Large intestine (tissue), 3 donors: ENCODE measurements around the gene GPR141. TPM values are rescaled to one million over a fixed set of nuclear protein-coding genes. Genes with fewer than 3 reads are reported as not detected.

Experiments used
- DNase-seq, 2 donors: peaks; one replicate each; pipeline versions ENCODE4 v3.0.0 to v3.0.0-alpha.2; 2013
- H3K27ac ChIP-seq: one replicate; pipeline ENCODE4 v1.5.1; 2013; ENCODE audit warnings: low read length
- H3K27me3 ChIP-seq: 2 replicates; pipeline ENCODE4 v1.6.1; 2013; ENCODE audit warnings: low read length; ENCODE audit not compliant: control insufficient read depth, insufficient read depth
- H3K36me3 ChIP-seq: 2 replicates; pipeline ENCODE4 v1.6.1; 2013; ENCODE audit warnings: low read length; ENCODE audit not compliant: control insufficient read depth, insufficient read depth
- H3K4me1 ChIP-seq: one replicate; pipeline ENCODE4 v1.6.1; 2013; ENCODE audit warnings: low read length; ENCODE audit not compliant: control insufficient read depth, insufficient read depth
- H3K4me3 ChIP-seq: one replicate; pipeline ENCODE4 v1.5.1; 2013; ENCODE audit warnings: low read length
- H3K9me3 ChIP-seq: one replicate; pipeline ENCODE4 v1.6.1; 2013; ENCODE audit warnings: mild to moderate bottlenecking, low read depth, low read length, moderate library complexity; ENCODE audit not compliant: control insufficient read depth
- WGBS: methylation state at CpG from one replicate; pipeline ENCODE4 v1.1.5; 2013; ENCODE audit warnings: low lambda C conversion rate; ENCODE audit not compliant: insufficient coverage; 5-methylcytosine and 5-hydroxymethylcytosine counted together
- polyA plus RNA-seq: library from polyadenylated mRNA; unstranded; fragments of 120-200 nt; gene quantifications from one replicate; pipeline ENCODE4 v1.2.1, GENCODE V29; 2013

Gene GPR141
- polyA plus RNA-seq, 1 donor = 0.52 TPM

- H3K27me3 ChIP-seq = no peaks in the 10 kb centered on the region
- no peaks in the 10 kb centered on the region for H3K9me3 ChIP-seq
- 83% methylated on average over 2 of the region's 6 CpGs for WGBS
- no peak overlapping the region for H3K4me3 ChIP-seq
- H3K4me1 ChIP-seq = no peaks in the 10 kb centered on the region
- no peak for DNase-seq
- no peak overlapping the region for H3K27ac ChIP-seq
- H3K36me3 ChIP-seq = no peaks in the 10 kb centered on the region
Measured at GRCh38 chr7:37665352-37666022, 18.1 kb upstream of the GPR141 start.

GRCh38 chr7:37666026-37666799 is 17.4 kb upstream of the GPR141 start:
- no peak for DNase-seq
- Histone ChIP-seq H3K9me3 (no peaks in the 10 kb centered on the region), H3K4me1 (no peaks in the 10 kb centered on the region), H3K4me3 (no peak overlapping the region), H3K27ac (no peak overlapping the region), H3K27me3 (no peaks in the 10 kb centered on the region), H3K36me3 (no peaks in the 10 kb centered on the region)
- WGBS = 72% methylated on average over 6 of the region's 8 CpGs

- DNase-seq = no peak
- Histone ChIP-seq H3K36me3 (no peaks in the 10 kb centered on the region), H3K4me1 (no peaks in the 10 kb centered on the region), H3K27me3 (no peaks in the 10 kb centered on the region), H3K4me3 (no peak overlapping the region), H3K9me3 (no peaks in the 10 kb centered on the region), H3K27ac (no peak overlapping the region)
- WGBS = no CpG with 5 or more reads among the region's 1 CpG
Measured at GRCh38 chr7:37669818-37670217, 13.7 kb upstream of the GPR141 start.

GRCh38 chr7:37670436-37670835 is 13.1 kb upstream of the GPR141 start:
- no peak overlapping the region for H3K4me3 ChIP-seq
- no peaks in the 10 kb centered on the region for H3K27me3 ChIP-seq
- no peaks in the 10 kb centered on the region for H3K9me3 ChIP-seq
- no peaks in the 10 kb centered on the region for H3K36me3 ChIP-seq
- no peaks in the 10 kb centered on the region for H3K4me1 ChIP-seq
- WGBS = no CpG with 5 or more reads among the region's 1 CpG
- H3K27ac ChIP-seq = no peak overlapping the region
- DNase-seq = no peak

GRCh38 chr7:37671876-37672275 is 11.7 kb upstream of the GPR141 start:
- no peak overlapping the region for H3K27ac ChIP-seq
- H3K27me3 ChIP-seq = no peaks in the 10 kb centered on the region
- H3K4me1 ChIP-seq = no peaks in the 10 kb centered on the region
- 83% methylated on average over 1 of the region's 3 CpGs for WGBS
- DNase-seq = no peak
- H3K9me3 ChIP-seq = no peaks in the 10 kb centered on the region
- no peak overlapping the region for H3K4me3 ChIP-seq
- no peaks in the 10 kb centered on the region for H3K36me3 ChIP-seq

- no peak for DNase-seq
- Histone ChIP-seq H3K36me3 (no peaks in the 10 kb centered on the region), H3K27ac (no peak overlapping the region), H3K4me1 (no peaks in the 10 kb centered on the region), H3K4me3 (no peak overlapping the region), H3K27me3 (no peaks in the 10 kb centered on the region), H3K9me3 (no peaks in the 10 kb centered on the region)
- no CpG with 5 or more reads among the region's 3 CpGs for WGBS
Measured at GRCh38 chr7:37672926-37673325, 10.6 kb upstream of the GPR141 start.

GRCh38 chr7:37673523-37673922 is 10.0 kb upstream of the GPR141 start:
- Histone ChIP-seq H3K4me3 (no peak overlapping the region), H3K4me1 (no peaks in the 10 kb centered on the region), H3K9me3 (no peaks in the 10 kb centered on the region), H3K36me3 (no peaks in the 10 kb centered on the region), H3K27me3 (no peaks in the 10 kb centered on the region), H3K27ac (no peak overlapping the region)
- WGBS = no CpG with 5 or more reads among the region's 1 CpG
- DNase-seq = no peak

GRCh38 chr7:37674531-37674930 is 9.0 kb upstream of the GPR141 start:
- WGBS = 40% methylated on average over 1 of the region's 5 CpGs
- no peak for DNase-seq
- Histone ChIP-seq H3K4me1 (no peaks in the 10 kb centered on the region), H3K27me3 (no peaks in the 10 kb centered on the region), H3K4me3 (no peak overlapping the region), H3K9me3 (no peaks in the 10 kb centered on the region), H3K27ac (no peak overlapping the region), H3K36me3 (no peaks in the 10 kb centered on the region)

GRCh38 chr7:37675749-37676148 is 7.8 kb upstream of the GPR141 start:
- Histone ChIP-seq H3K36me3 (no peaks in the 10 kb centered on the region), H3K27ac (no peak overlapping the region), H3K27me3 (no peaks in the 10 kb centered on the region), H3K4me1 (no peaks in the 10 kb centered on the region), H3K4me3 (no peak overlapping the region), H3K9me3 (no peaks in the 10 kb centered on the region)
- DNase-seq = no peak
- WGBS = no CpG with 5 or more reads among the region's 1 CpG

- Histone ChIP-seq H3K4me1 (no peaks in the 10 kb centered on the region), H3K9me3 (no peaks in the 10 kb centered on the region), H3K27ac (no peak overlapping the region), H3K4me3 (no peak overlapping the region), H3K27me3 (no peaks in the 10 kb centered on the region), H3K36me3 (no peaks in the 10 kb centered on the region)
- WGBS = no CpG with 5 or more reads among the region's 1 CpG
- DNase-seq = no peak
Measured at GRCh38 chr7:37684927-37685326, 1.4 kb downstream of the GPR141 start.
